ENCODE results near the gene RUFY3. TPM values are rescaled to one million over a fixed set of nuclear protein-coding genes. Genes with fewer than 3 reads are reported as not detected.

Gene RUFY3
- total and polyA plus RNA-seq, 2 of the 13 experiments (the other 11 are each of a cell fraction or from before 2014, with no cell fraction given) = 17.9 to 25.3 TPM

DNA sequence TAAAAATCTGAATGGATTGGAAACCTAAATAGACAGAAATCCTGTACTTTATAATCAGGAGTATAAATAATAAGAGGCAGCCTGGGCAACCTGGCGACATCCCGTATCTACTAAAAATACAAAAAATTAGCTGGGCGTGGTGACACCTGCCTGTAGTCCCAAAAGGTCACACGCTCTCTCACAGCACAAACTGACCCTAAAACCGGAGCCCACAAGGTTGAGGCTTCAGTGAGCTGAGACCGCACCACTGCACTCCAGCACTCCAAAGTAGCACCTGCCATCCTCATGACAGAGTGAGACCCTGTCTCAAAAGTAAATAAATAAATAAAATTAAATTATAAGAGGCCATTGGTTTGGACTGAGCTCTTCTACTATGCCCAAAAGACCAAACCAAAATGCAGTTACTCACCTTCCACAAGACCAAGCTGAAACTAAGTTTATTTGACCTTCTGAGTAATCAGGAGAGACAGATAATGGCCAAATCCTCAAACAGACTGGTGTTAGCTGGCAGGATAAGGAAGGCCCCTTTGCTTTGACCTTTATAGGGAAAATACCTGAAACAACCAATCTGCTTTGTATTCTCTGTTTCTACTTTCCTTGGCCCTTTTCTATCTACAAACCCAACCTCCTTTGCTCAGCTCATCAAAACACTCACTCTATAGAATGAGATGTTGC is 121.1 kb downstream of the RUFY3 start:
- ATAC-seq = no peak
- Histone ChIP-seq H3K9me3 (ENCODE audit: low read length) (no peaks in the 10 kb centered on the region), H3K4me2 (ENCODE audit: low read depth, low read length) (peak overlapping the region; percentile 26; the same call in 1 of the 2 replicates), H3K27me3 (ENCODE audit: control insufficient read depth in 1 of 2, insufficient read depth in 2 of 2, low read length in 2 of 2) (no peaks in the 10 kb centered on the region; a peak in 1 of 5 replicates), H4K20me1 (ENCODE audit: insufficient read depth, low read length) (0 out of 2 replicates have a peak, but pooled peaks cover 6% of the 10 kb centered on the region), H3K79me2 (ENCODE audit: insufficient read depth, low read length) (peaks cover 12% of the 10 kb centered on the region), H3K4me3 (replicated peaks in 1 of 3; ENCODE audit: insufficient read depth in 1 of 3, low read depth in 2 of 3, low read length in 3 of 3) (no peak overlapping the region), H3K9ac (ENCODE audit: insufficient read depth, low read depth, low read length) (no peak overlapping the region), H3K36me3 (replicated peaks in 1 of 2; ENCODE audit: control insufficient read depth in 1 of 2, insufficient read depth in 2 of 2, low read length in 2 of 2) (no peaks in the 10 kb centered on the region), H2AFZ (ENCODE audit: low read length) (no peak overlapping the region), H3K27ac (ENCODE audit: extremely low read length, insufficient read depth, low read length) (no peak overlapping the region), H3K4me1 (ENCODE audit: insufficient read depth, low read length) (peaks cover 14% of the 10 kb centered on the region; the same call in 1 of the 2 replicates)
- ChIA-PET POLR2A (no interaction called here), CTCF (ENCODE audit: low intra/inter-chr PET ratio, low total read pairs) (no interaction called here)
- in situ Hi-C loops (cut with HindIII; ENCODE audit: extremely low pct_ligation_motif_present, low pct_unique_long_range_greater_than_20kb) = loop anchor here (10.0 kb wide), 1 partner anchor 152 kb away; the partner anchor contains the start of gene DCK
- peak; percentile 25 for DNase-seq (ENCODE audit: low spot score)
- intact Hi-C loops (cut with micrococcal nuclease; ENCODE audit: unreplicated experiment) = loop anchor here (5.0 kb wide), 2 partner anchors 156 to 191 kb away; partner anchors contain the start of gene UTP3
- FAIRE-seq = no peak
- BruUV-seq (replicated peaks) = no TSS peak
- TF ChIP-seq TP53 (CRISPR knock-in tag; conservative IDR thresholded peaks at IDR 0.05) = no peak
- TF ChIP-seq, protein P1, sequence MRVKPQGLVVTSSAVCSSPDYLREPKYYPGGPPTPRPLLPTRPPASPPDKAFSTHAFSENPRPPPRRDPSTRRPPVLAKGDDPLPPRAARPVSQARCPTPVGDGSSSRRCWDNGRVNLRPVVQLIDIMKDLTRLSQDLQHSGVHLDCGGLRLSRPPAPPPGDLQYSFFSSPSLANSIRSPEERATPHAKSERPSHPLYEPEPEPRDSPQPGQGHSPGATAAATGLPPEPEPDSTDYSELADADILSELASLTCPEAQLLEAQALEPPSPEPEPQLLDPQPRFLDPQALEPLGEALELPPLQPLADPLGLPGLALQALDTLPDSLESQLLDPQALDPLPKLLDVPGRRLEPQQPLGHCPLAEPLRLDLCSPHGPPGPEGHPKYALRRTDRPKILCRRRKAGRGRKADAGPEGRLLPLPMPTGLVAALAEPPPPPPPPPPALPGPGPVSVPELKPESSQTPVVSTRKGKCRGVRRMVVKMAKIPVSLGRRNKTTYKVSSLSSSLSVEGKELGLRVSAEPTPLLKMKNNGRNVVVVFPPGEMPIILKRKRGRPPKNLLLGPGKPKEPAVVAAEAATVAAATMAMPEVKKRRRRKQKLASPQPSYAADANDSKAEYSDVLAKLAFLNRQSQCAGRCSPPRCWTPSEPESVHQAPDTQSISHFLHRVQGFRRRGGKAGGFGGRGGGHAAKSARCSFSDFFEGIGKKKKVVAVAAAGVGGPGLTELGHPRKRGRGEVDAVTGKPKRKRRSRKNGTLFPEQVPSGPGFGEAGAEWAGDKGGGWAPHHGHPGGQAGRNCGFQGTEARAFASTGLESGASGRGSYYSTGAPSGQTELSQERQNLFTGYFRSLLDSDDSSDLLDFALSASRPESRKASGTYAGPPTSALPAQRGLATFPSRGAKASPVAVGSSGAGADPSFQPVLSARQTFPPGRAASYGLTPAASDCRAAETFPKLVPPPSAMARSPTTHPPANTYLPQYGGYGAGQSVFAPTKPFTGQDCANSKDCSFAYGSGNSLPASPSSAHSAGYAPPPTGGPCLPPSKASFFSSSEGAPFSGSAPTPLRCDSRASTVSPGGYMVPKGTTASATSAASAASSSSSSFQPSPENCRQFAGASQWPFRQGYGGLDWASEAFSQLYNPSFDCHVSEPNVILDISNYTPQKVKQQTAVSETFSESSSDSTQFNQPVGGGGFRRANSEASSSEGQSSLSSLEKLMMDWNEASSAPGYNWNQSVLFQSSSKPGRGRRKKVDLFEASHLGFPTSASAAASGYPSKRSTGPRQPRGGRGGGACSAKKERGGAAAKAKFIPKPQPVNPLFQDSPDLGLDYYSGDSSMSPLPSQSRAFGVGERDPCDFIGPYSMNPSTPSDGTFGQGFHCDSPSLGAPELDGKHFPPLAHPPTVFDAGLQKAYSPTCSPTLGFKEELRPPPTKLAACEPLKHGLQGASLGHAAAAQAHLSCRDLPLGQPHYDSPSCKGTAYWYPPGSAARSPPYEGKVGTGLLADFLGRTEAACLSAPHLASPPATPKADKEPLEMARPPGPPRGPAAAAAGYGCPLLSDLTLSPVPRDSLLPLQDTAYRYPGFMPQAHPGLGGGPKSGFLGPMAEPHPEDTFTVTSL (CRISPR knock-in tag; IDR thresholded peaks at IDR 0.05; ENCODE audit: borderline replicate concordance) = no peak
- TF ChIP-seq ZNF333 (CRISPR knock-in tag; IDR thresholded peaks at IDR 0.05; ENCODE audit: borderline replicate concordance) = no peak
- no peak for TF ChIP-seq PPARG (CRISPR knock-in tag; conservative IDR thresholded peaks at IDR 0.05)
- no peak for TF ChIP-seq PHF8 (CRISPR knock-in tag; IDR thresholded peaks at IDR 0.05)
- TF ChIP-seq MTF1 (CRISPR knock-in tag; IDR thresholded peaks at IDR 0.05) = no peak
- no peak for TF ChIP-seq REXO4 (CRISPR knock-in tag; IDR thresholded peaks at IDR 0.05; ENCODE audit: borderline replicate concordance)
- TF ChIP-seq, protein P2, sequence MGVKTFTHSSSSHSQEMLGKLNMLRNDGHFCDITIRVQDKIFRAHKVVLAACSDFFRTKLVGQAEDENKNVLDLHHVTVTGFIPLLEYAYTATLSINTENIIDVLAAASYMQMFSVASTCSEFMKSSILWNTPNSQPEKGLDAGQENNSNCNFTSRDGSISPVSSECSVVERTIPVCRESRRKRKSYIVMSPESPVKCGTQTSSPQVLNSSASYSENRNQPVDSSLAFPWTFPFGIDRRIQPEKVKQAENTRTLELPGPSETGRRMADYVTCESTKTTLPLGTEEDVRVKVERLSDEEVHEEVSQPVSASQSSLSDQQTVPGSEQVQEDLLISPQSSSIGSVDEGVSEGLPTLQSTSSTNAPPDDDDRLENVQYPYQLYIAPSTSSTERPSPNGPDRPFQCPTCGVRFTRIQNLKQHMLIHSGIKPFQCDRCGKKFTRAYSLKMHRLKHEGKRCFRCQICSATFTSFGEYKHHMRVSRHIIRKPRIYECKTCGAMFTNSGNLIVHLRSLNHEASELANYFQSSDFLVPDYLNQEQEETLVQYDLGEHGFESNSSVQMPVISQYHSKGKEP (CRISPR knock-in tag; IDR thresholded peaks at IDR 0.05) = no peak
- TF ChIP-seq AKAP8 (CRISPR knock-in tag; IDR thresholded peaks at IDR 0.05) = no peak
- 4% methylated on average over 5 of the region's 6 CpGs for WGBS (ENCODE audit: low lambda C conversion rate)
